GM23248 (cell line): ENCODE data around the gene MRPS18B. TPM values are rescaled to one million over a fixed set of nuclear protein-coding genes. Genes with fewer than 3 reads are reported as not detected.
"Not testable (repeated sequence)": the region's sequence is repeated elsewhere in the genome, so short reads cannot be mapped to it uniquely, and the experiment has no call there.

Experiments used
- DNase-seq: peaks from one replicate; pipeline ENCODE4 v3.0.0-alpha.2; 2015
- H2AFZ ChIP-seq: fragments of 200-600 bp; sonication (generic); 2 replicates; pipeline ENCODE4 v1.6.1; 2016; ENCODE audit warnings: antibody characterized with exemption
- H3F3A ChIP-seq: fragments of 200-600 bp; sonication (generic); 2 replicates; pipeline ENCODE4 v1.6.1; 2016; ENCODE audit warnings: mild to moderate bottlenecking, antibody characterized with exemption, mixed run types; ENCODE audit not compliant: insufficient read depth
- H3K27ac ChIP-seq: fragments of 200-600 bp; sonication (generic); 2 replicates; pipeline ENCODE4 v1.5.1; 2016; ENCODE audit warnings: mild to moderate bottlenecking
- H3K27me3 ChIP-seq: fragments of 200-600 bp; sonication (generic); replicated peaks from 2 replicates; pipeline ENCODE4 v1.6.1; 2016; ENCODE audit warnings: mild to moderate bottlenecking; ENCODE audit not compliant: insufficient read depth
- H3K36me3 ChIP-seq: fragments of 200-600 bp; sonication (generic); 2 replicates; pipeline ENCODE4 v1.6.1; 2016; ENCODE audit warnings: low read depth, mild to moderate bottlenecking
- H3K4me1 ChIP-seq: fragments of 200-600 bp; sonication (generic); 2 replicates; pipeline ENCODE4 v1.6.1; 2016; ENCODE audit warnings: mild to moderate bottlenecking; ENCODE audit not compliant: insufficient read depth
- H3K4me2 ChIP-seq: fragments of 200-600 bp; sonication (generic); one replicate; pipeline ENCODE4 v1.6.1; 2016; ENCODE audit warnings: mild to moderate bottlenecking; ENCODE audit not compliant: unreplicated experiment
- H3K4me3 ChIP-seq: fragments of 200-600 bp; sonication (generic); 2 replicates; pipeline ENCODE4 v1.5.1; 2016; ENCODE audit warnings: mild to moderate bottlenecking
- H3K79me2 ChIP-seq: fragments of 200-600 bp; sonication (generic); 2 replicates; pipeline ENCODE4 v1.6.1; 2016; ENCODE audit warnings: mild to moderate bottlenecking; ENCODE audit not compliant: insufficient read depth
- H3K9ac ChIP-seq: fragments of 200-600 bp; sonication (generic); 2 replicates; pipeline ENCODE4 v1.6.1; 2016; ENCODE audit warnings: mild to moderate bottlenecking
- H3K9me2 ChIP-seq: fragments of 200-600 bp; sonication (generic); 2 replicates; pipeline ENCODE4 v1.6.1; 2016; ENCODE audit warnings: mixed run types, mild to moderate bottlenecking, moderate library complexity; ENCODE audit not compliant: insufficient read depth
- H3K9me3 ChIP-seq: fragments of 200-600 bp; sonication (generic); one replicate; pipeline ENCODE4 v1.6.1; 2017; ENCODE audit warnings: low read depth
- H4K20me1 ChIP-seq: fragments of 200-600 bp; sonication (generic); 2 replicates; pipeline ENCODE4 v1.6.0; 2016; ENCODE audit not compliant: insufficient read depth
- EZH2 ChIP-seq: fragments of 200-600 bp; sonication (generic); IDR thresholded peaks from 2 replicates; pipeline ENCODE4 v1.6.1; 2018; ENCODE audit warnings: antibody characterized with exemption, mild to moderate bottlenecking; ENCODE audit not compliant: insufficient read depth, poor library complexity, severe bottlenecking
- EZH2phosphoT487 ChIP-seq: fragments of 200-600 bp; sonication (generic); IDR thresholded peaks from 2 replicates; pipeline ENCODE4 v1.6.1; 2018; ENCODE audit warnings: antibody characterized with exemption, moderate library complexity, mild to moderate bottlenecking, low read depth; ENCODE audit not compliant: insufficient read depth
- WGBS, 2 experiments: methylation state at CpG; one replicate each; pipeline ENCODE4 v1.1.6; 2015 to 2017; ENCODE audit warnings: low lambda C conversion rate in 2 of 2, low coverage in 1 of 2; ENCODE audit errors: missing lambda C conversion rate in 2 of 2; 5-methylcytosine and 5-hydroxymethylcytosine counted together
- in situ Hi-C: fragments of 300-500 bp; cut with MboI; formaldehyde crosslinking; loops from 2 replicates; pipeline ENCODE4 v1.15.0; 2020
- microRNA counts: library from miRNA; unstranded; fragments of <30 nt; microRNA quantifications from one replicate; lab custom pipeline; 2016
- microRNA-seq: library from miRNA; unstranded; fragments of <30 nt; microRNA quantifications from one replicate; pipeline ENCODE4, GENCODE V29; 2016; ENCODE audit warnings: borderline number of aligned reads
- polyA plus RNA-seq: library from polyadenylated mRNA; unstranded; fragments of >200 nt; fragmentation: Nextera tagmentation; extraction: Ambion mirVana; gene quantifications from 2 replicates; pipeline ENCODE4 v1.2.1, GENCODE V29; 2016
- small RNA-seq: library from RNA; depleted of rRNA; stranded (forward); fragments of <200 nt; gene quantifications from one replicate; pipeline ENCODE3, GENCODE V24; 2014; ENCODE audit warnings: low read depth, low replicate concordance
- total RNA-seq: library from RNA; depleted of rRNA; stranded (reverse); fragments of >200 nt; shearing (Covaris generic); gene quantifications from 2 replicates; pipeline ENCODE4 v1.2.3, GENCODE V29; 2014; rRNA removed

The MRPS18B gene
- total and polyA plus RNA-seq, 2 experiments from 2014 or later, result 41.4 to 59.2 TPM

- 0 out of 2 replicates have a peak, but pooled peaks cover 4% of the 10 kb centered on the region for H3F3A ChIP-seq
- no peak for DNase-seq
- no peak overlapping the region for H3K4me3 ChIP-seq
- H3K9me2 ChIP-seq, result no peaks in the 10 kb centered on the region
- peaks cover 72% of the 10 kb centered on the region for H3K36me3 ChIP-seq
- in situ Hi-C loops, result no loop called here
- H2AFZ ChIP-seq, result no peak overlapping the region
- TF ChIP-seq EZH2, result no peak
- no peak for TF ChIP-seq EZH2phosphoT487
- no peaks in the 10 kb centered on the region for H4K20me1 ChIP-seq
- WGBS, 2 experiments, result 93 to 94% methylated on average over 34 of the region's 34 CpGs
- no peak overlapping the region for H3K9ac ChIP-seq
- H3K9me3 ChIP-seq, result no peaks in the 10 kb centered on the region
- peaks cover 5% of the 10 kb centered on the region for H3K79me2 ChIP-seq
- no peak overlapping the region for H3K4me2 ChIP-seq
- H3K4me1 ChIP-seq, result peaks cover 8% of the 10 kb centered on the region
- H3K27ac ChIP-seq, result no peak overlapping the region
- no peaks in the 10 kb centered on the region for H3K27me3 ChIP-seq
These were observed 47.5 kb downstream of the MRPS18B start for GRCh38 chr6:30664994-30665767.

DNA sequence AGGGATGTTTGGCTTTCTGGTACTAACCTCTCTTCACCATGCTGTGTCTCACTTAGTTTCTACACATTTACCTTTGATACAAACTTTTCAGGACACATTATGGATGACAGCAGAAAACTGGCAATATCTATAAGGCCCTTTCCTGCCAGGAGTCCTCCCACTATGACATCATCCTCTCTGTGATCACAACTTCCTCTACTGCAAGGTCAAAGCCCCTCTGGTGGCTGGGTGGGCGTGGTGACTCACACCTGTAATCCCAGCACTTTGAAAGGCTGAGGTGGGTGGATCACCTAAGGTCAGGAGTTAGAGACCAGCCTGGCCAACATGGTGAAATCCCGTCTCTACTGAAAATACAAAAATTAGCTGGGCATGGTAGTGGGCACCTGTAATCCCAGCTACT, 48.7 kb downstream of the MRPS18B start:
- H3K9me3 ChIP-seq, H2AFZ ChIP-seq, H3K4me3 ChIP-seq, H3K27me3 ChIP-seq, H4K20me1 ChIP-seq, H3K27ac ChIP-seq, in situ Hi-C loops, H3F3A ChIP-seq, H3K9me2 ChIP-seq, H3K4me2 ChIP-seq: not testable (repeated sequence)
- peaks cover 13% of the 10 kb centered on the region for H3K4me1 ChIP-seq
- H3K9ac ChIP-seq, result 0 out of 2 replicates have a peak overlapping the region, but pooled peaks have one; percentile 13
- peaks cover 77% of the 10 kb centered on the region for H3K36me3 ChIP-seq
- peaks cover 16% of the 10 kb centered on the region for H3K79me2 ChIP-seq
- 61 to 66% methylated on average over 2 of the region's 2 CpGs for WGBS, 2 experiments
- peak; percentile 41 for DNase-seq

GRCh38 chr6:30670760-30671527, 53.3 kb downstream of the MRPS18B start:
- H3K36me3 ChIP-seq, result peaks cover 40% of the 10 kb centered on the region

GRCh38 chr6:30672445-30673253, 55.0 kb downstream of the MRPS18B start, which contains the start of gene DHX16:
TSS of gene DHX16 (minus strand) at chr6:30673006. CDS start at chr6:30672841, 165 bp downstream.
- no peaks in the 10 kb centered on the region for H3K9me2 ChIP-seq
- peak within 1 kb of the TSS; percentile 89 for H3K9ac ChIP-seq
- H3K4me3 ChIP-seq, result peak within 1 kb of the TSS; percentile 96
- H3F3A ChIP-seq, result peaks cover 45% of the 10 kb centered on the region
- DNase-seq, result peak; percentile 97
- H3K4me2 ChIP-seq, result peak within 1 kb of the TSS; percentile 76
- H3K27me3 ChIP-seq, result no peaks in the 10 kb centered on the region
- peak within 1 kb of the TSS; percentile 82 for H2AFZ ChIP-seq
- H4K20me1 ChIP-seq, result no peaks in the 10 kb centered on the region
- no peak for TF ChIP-seq EZH2phosphoT487
- no peak for TF ChIP-seq EZH2
- H3K9me3 ChIP-seq, result no peaks in the 10 kb centered on the region
- WGBS, 2 experiments, result 0 to 1% methylated on average over 54 to 57 of the region's 57 CpGs
- peaks cover 12% of the 10 kb centered on the region for H3K4me1 ChIP-seq
- peak within 1 kb of the TSS; percentile 60 for H3K27ac ChIP-seq
- peaks cover 39% of the 10 kb centered on the region for H3K36me3 ChIP-seq
- H3K79me2 ChIP-seq, result peaks cover 46% of the 10 kb centered on the region
- in situ Hi-C loops, result no loop called here

More at GRCh38 chr6:30670760-30671527, 53.3 kb downstream of the MRPS18B start:
- DNase-seq, result peak; percentile 51
- Histone ChIP-seq H3K27me3 (no peaks in the 10 kb centered on the region), H3K79me2 (peaks cover 30% of the 10 kb centered on the region), H3K9me2 (no peaks in the 10 kb centered on the region), H3K9me3 (no peaks in the 10 kb centered on the region), H4K20me1 (no peaks in the 10 kb centered on the region), H3K27ac (no peak overlapping the region), H3F3A (peaks cover 32% of the 10 kb centered on the region), H3K4me2 (peak overlapping the region; percentile 76), H3K4me1 (peaks cover 20% of the 10 kb centered on the region), H3K9ac (peak overlapping the region; percentile 89), H2AFZ (no peak overlapping the region), H3K4me3 (peak overlapping the region; percentile 96)
- no peak for TF ChIP-seq EZH2phosphoT487
- no peak for TF ChIP-seq EZH2
- in situ Hi-C loops, result no loop called here
- WGBS, 2 experiments, result 77 to 81% methylated on average over 26 to 27 of the region's 27 CpGs

MicroRNAs within 50 kb of the gene (microRNA counts, 767-probe panel; counts per million panel counts)
- 447 counts per million, percentile 86 among the panel's probes with 10 or more counts for microRNA hsa-miR-877-5p (lab: Ali Mortazavi, UCI)

Small RNAs within 50 kb of the gene (microRNA-seq; reads per million reads assigned to microRNA genes)
- gene MIR877, result 106 reads per million, percentile 49 among the genes with 10 or more reads in this experiment

Small RNAs within 50 kb of the gene (small RNA-seq; reads per million reads assigned to genes)
- not detected for gene MIR877

Other genes starting within 250 kb of the MRPS18B start
- 190 and 203 TPM in 2 replicates for gene HLA-E, start 128.3 kb upstream of the MRPS18B start, total RNA-seq
- 123 and 130 TPM in 2 replicates for gene HLA-E, start 128.3 kb upstream of the MRPS18B start, polyA plus RNA-seq
- gene GNL1, start 61.4 kb upstream of the MRPS18B start, total RNA-seq, result 62.3 and 64.8 TPM in 2 replicates
- 72.1 and 78.9 TPM in 2 replicates for gene GNL1, start 61.4 kb upstream of the MRPS18B start, polyA plus RNA-seq
- gene PRR3, start 60.5 kb upstream of the MRPS18B start, total RNA-seq, result 5.2 and 6.5 TPM in 2 replicates
- 7.1 and 7.3 TPM in 2 replicates for gene PRR3, start 60.5 kb upstream of the MRPS18B start, polyA plus RNA-seq
- gene ABCF1, start 46.4 kb upstream of the MRPS18B start, total RNA-seq, result 31.3 and 42.0 TPM in 2 replicates
- gene ABCF1, start 46.4 kb upstream of the MRPS18B start, polyA plus RNA-seq, result 35.5 and 39.7 TPM in 2 replicates
- 23.9 and 27.3 TPM in 2 replicates for gene PPP1R10, start 597 bp upstream of the MRPS18B start, total RNA-seq
- 23.6 and 32.7 TPM in 2 replicates for gene PPP1R10, start 597 bp upstream of the MRPS18B start, polyA plus RNA-seq
- gene ATAT1, start 9.0 kb downstream of the MRPS18B start, total RNA-seq, result 2.3 and 3.7 TPM in 2 replicates
- 12.3 and 12.6 TPM in 2 replicates for gene ATAT1, start 9.0 kb downstream of the MRPS18B start, polyA plus RNA-seq
- gene C6orf136, start 29.3 kb downstream of the MRPS18B start, total RNA-seq, result 2.4 and 4.6 TPM in 2 replicates
- gene C6orf136, start 29.3 kb downstream of the MRPS18B start, polyA plus RNA-seq, result 8.6 and 10.6 TPM in 2 replicates
- gene DHX16, start 55.2 kb downstream of the MRPS18B start, total RNA-seq, result 30.4 and 30.6 TPM in 2 replicates
- gene DHX16, start 55.2 kb downstream of the MRPS18B start, polyA plus RNA-seq, result 23.6 and 26.7 TPM in 2 replicates
- gene PPP1R18, start 68.8 kb downstream of the MRPS18B start, total RNA-seq, result 85.5 and 108 TPM in 2 replicates
- gene PPP1R18, start 68.8 kb downstream of the MRPS18B start, polyA plus RNA-seq, result 66.6 and 67.8 TPM in 2 replicates
- gene NRM, start 73.1 kb downstream of the MRPS18B start, total RNA-seq, result 5.8 and 6.2 TPM in 2 replicates
- gene NRM, start 73.1 kb downstream of the MRPS18B start, polyA plus RNA-seq, result 11.3 and 11.6 TPM in 2 replicates
- 4.9 and 6.6 TPM in 2 replicates for gene MDC1, start 99.4 kb downstream of the MRPS18B start, total RNA-seq
- 6.7 and 7.1 TPM in 2 replicates for gene MDC1, start 99.4 kb downstream of the MRPS18B start, polyA plus RNA-seq
- 525 and 565 TPM in 2 replicates for gene TUBB, start 102.5 kb downstream of the MRPS18B start, total RNA-seq
- gene TUBB, start 102.5 kb downstream of the MRPS18B start, polyA plus RNA-seq, result 491 and 520 TPM in 2 replicates
- 156 and 165 TPM in 2 replicates for gene FLOT1, start 124.8 kb downstream of the MRPS18B start, total RNA-seq
- 162 and 171 TPM in 2 replicates for gene FLOT1, start 124.8 kb downstream of the MRPS18B start, polyA plus RNA-seq
- 148 and 156 TPM in 2 replicates for gene IER3, start 126.7 kb downstream of the MRPS18B start, total RNA-seq
- 76.4 and 82.1 TPM in 2 replicates for gene IER3, start 126.7 kb downstream of the MRPS18B start, polyA plus RNA-seq